Subcutaneous adipose tissue (tissue), 4 donors: ENCODE data around the gene PIGT. TPM values are rescaled to one million over a fixed set of nuclear protein-coding genes. Genes with fewer than 3 reads are reported as not detected.

Experiments used
- total RNA-seq, 4 donors: library from RNA; depleted of rRNA; stranded (reverse); fragments of >200 nt; gene quantifications; one replicate each; pipeline ENCODE4 v1.1.0, GENCODE V29; 2016
- TF ChIP-seq, protein P1 (sequence below): fragments of 450-650 bp; IDR thresholded peaks from one replicate; pipeline ENCODE4 v1.5.1; 2016; ENCODE audit warnings: low read depth, mild to moderate bottlenecking, control low read depth, antibody characterized with exemption, moderate library complexity

PIGT gene
- total RNA-seq, 4 donors from 2014 or later = 49.5 to 94.0 (median 79.9) TPM

DNA sequence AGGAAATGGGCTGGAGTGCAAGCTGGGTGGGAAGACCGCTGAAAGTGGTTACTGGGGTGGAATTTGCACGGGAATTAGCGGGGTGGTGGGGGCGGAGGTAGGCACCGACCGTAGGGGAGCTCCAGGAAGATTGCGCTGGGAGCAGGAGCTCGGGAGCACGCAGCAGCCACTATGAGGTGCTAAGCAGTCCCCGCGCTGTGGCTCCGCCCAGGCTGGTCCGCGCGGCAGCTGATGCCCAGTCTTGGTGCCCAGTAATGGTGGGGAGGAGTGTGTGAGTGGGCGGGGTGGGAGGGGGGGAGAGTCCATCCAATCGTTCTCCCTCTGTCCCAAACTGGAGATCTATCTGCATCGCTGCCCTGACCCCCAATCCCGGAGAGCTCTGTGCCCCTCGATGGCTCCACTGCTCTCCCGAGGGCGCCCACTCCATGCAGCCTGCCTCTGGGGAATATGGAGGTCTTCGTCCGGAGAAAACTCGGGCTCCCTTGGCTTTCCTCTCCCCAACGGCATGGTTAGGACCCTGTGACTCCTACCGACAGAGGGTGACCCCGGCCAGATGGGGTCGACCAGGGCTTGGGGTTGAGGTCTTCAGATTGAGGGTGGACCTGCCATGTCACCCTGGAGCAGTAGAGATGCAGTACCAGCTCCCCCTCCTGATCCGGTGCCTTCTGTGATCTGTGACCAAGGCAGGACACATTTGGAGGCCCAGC lies 43.1 kb upstream of the PIGT start:
- TF ChIP-seq, protein P1, sequence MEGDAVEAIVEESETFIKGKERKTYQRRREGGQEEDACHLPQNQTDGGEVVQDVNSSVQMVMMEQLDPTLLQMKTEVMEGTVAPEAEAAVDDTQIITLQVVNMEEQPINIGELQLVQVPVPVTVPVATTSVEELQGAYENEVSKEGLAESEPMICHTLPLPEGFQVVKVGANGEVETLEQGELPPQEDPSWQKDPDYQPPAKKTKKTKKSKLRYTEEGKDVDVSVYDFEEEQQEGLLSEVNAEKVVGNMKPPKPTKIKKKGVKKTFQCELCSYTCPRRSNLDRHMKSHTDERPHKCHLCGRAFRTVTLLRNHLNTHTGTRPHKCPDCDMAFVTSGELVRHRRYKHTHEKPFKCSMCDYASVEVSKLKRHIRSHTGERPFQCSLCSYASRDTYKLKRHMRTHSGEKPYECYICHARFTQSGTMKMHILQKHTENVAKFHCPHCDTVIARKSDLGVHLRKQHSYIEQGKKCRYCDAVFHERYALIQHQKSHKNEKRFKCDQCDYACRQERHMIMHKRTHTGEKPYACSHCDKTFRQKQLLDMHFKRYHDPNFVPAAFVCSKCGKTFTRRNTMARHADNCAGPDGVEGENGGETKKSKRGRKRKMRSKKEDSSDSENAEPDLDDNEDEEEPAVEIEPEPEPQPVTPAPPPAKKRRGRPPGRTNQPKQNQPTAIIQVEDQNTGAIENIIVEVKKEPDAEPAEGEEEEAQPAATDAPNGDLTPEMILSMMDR = no peak

DNA sequence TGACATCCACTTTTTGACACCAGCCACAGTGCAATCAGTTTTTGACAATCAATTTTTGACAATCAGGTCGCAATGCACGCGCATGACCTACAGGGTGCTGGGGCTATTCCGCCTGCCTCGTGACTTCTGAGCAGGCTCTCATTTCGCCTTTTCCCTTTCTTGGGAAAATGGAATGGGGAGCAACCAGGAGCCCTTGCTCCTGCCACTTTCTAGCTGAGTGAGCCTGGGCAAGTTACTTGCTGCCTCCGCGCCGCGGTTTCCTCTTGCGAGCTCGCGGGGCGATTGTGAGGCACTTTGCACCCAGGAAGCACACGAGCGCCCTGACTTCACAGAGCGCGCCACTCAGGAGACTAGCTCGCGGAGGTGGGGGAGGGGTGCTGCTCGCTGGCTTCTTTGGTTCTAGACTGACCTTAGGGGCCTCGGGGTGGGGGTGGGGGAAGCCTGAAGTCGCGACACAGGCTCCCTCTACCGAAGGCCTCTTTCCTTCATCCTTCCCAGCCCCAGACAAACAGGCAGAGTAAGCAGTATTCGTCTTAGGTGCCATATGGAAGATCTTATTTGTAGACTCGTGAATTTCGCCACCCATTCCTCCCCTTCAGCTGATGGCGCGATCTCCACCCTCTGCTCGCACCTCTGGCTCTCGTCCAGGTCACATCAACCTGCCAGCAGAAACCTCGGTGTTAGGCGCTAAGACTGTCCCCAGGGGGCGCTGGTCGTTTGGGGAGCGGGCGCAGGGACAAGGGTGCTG lies 42.4 kb upstream of the PIGT start:
- TF ChIP-seq, protein P1 = no peak

DNA sequence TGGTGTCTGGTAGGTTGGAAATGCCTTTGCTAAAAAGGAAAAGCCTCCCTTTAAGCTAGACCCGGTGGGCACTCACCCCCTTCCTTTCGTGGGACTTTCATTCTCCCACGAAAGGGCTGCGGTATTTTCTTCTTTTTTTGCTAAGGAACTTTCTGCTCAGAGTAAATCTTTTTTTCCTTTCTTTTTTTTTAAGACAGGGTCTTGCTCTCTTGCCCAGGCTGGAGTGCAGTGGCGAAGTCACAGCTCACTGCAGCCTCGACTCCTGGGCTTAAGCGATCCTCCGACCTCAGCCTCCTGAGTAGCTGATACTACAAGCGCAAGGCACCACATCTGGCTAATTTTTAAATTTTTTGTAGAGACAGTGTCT lies 41.9 kb upstream of the PIGT start:
- TF ChIP-seq, protein P1 = no peak

DNA sequence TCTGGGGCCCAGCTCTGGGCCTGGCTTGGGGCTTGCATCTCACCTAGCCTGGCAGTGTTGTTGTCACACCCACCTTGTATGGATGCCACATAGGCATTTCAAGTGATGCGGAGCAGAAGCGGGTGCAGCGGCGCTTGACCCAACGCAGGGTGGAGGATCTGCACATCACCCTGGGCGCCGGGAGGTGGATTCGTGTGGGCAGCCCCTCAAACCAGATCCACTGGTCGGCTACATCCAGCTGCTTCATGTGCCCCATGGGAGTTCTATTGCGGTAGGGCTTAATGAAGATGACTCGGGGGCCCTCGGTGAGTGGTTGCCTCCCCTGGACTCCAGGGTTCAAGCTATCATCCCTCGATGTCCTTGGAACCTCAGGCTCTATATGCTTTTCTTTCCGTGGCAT lies 41.0 kb upstream of the PIGT start:
- TF ChIP-seq, protein P1 = no peak

DNA sequence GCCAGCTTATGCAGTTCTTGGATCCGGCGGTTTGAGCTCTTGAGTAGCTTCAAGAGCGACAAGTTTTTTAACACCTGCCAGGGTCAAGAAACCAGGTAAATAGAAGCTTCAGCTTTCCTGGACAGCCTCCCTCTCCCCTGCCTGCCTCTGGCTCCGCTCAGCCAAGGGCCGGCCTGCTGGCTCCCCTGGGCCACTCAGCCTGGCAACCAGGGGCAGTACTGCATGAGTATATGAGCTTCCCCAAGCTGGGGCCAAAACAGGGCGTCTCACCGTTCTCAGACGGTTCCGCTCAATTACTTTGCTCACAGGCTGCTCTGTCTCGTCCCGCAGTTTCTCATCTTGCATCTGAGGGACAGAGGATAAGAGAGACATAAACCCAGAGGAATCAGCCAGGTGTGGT lies 38.7 kb upstream of the PIGT start:
- TF ChIP-seq, protein P1 = no peak

DNA sequence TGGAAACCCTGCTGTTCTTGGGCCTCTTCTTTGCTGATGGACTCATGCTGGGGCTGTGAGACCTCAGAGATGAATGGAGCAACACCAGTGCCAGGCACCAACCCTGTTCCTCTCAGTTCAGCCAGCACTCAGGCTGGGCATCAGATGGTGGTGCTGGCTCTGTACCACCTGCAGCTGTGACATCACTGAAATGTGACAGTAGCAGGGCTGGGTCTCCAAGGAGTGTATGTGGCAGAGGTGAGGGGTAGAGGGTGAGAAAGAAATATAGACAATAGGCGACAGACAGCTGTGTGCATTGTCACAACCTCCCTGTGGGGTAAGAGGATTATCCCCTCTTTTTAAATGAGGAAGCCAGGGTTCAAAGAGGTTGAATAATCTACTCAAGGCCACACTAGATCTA lies 37.8 kb upstream of the PIGT start, which contains the start of gene TP53TG5:
TP53TG5 (minus strand) TSS at position 135 of the 400 bp plus-strand sequence; CDS start at position 46, 89 bp downstream.
- TF ChIP-seq, protein P1 = no peak

DNA sequence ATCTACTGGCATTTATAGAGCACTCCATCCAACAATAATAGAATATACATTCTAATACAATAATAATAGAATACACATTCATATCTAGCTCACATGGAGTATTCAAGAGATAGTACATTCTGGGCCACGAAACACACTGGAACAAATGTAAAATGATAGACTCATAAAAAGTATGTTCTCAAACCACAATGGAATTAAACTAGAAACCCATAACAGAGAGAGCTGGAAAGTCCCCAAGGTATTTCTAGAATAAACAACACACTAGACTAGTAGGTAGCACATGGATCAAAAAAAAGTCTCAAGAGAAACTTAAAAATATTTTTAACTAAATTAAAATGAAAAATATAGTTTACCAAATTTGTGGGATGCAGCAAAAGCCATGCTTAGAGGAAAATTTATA lies 28.7 kb upstream of the PIGT start:
- TF ChIP-seq, protein P1 = no peak
